Measurements from ENCODE around the gene RAB17. TPM values are rescaled to one million over a fixed set of nuclear protein-coding genes. Genes with fewer than 3 reads are reported as not detected.

RAB17 gene
- total and polyA plus RNA-seq, 3 experiments from 2014 or later = not detected

DNA sequence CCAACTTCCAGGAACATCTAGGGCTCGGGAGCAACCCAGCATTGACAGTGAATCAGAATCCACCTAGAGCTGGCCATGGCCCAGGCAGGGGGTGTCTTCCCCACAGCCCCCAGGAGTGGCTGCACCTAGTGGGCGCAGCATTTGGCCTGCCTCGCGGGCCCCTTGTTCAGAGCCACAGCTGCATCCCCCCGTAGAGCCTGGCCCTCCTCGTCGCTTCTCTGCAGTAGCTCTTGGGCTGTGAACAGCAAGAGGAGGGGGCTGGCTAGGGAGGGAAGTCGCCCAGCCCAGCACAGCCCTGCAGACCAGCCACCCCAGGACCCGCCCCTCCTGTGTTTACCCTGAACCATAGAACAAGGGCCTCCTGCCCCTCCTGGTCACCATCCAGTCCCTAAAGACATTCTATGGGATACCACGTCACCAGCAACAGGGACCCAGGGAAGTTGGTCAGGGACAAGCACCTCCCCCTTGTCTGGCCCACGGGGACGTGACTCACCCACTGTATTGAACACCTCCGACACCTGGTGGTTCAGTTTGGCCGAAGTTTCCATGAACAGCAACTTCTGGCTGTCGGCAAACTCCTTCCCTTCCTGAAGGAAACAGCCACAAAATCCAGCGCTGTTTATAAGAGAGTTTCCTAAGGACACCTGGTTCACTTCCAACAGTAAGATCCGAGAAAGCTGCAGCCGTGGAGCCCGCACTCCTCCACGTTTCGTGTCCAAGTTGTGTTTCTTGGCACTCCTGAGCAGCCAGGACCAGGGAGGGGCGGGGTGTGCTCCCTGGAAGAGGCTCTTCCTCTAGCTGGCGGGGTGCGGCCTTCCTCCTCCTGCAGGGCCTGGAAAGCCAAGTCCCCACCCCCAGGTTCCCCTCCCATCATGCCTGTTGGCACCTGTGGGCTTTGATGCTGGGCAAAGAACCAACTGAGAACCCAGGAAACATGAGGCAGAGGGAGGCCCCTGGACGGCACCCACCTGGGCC lies 15.4 kb downstream of the RAB17 start:
- CTCF ChIA-PET = interaction anchor here (1.9 kb wide), 1 partner anchor 62 kb away, joined by 7 read pairs; no protein-coding TSS in a partner anchor

DNA sequence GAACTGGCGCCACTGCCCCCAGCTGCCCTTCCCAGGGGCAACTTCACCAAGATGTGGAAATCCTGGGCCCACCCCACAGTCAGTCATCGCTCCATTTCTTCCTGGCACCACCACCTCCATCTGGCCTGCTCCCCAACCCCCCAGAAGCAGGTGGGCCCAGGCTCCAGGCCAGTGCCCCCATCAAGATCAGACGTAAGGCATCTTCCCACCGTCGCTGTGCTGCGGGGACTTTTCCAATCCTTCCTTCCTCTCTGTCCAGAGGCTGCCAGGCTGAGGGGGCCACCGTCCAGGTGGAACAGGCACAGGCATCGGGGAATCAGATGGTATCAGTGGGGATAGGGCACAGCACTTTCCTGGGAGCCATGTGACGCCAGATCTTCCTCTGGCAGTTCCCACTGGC lies 16.1 kb downstream of the RAB17 start:
- POLR2A ChIA-PET = no interaction called here
- Mint-ChIP-seq H3K36me3 (no peaks in the 10 kb centered on the region), H3K27me3 (peaks cover 13 to 18% of the 10 kb centered on the region in 2 donors)

More for the DNA sequence above, 15.4 kb downstream of the RAB17 start:
- no peaks in the 10 kb centered on the region for H3K36me3 ChIP-seq (ENCODE audit: insufficient read depth, low read length)
- H3K27ac ChIP-seq (ENCODE audit: low read depth, low read length) = no peak overlapping the region
- no peak for DNase-seq
- no peaks in the 10 kb centered on the region for H3K27me3 ChIP-seq (ENCODE audit: insufficient read depth, low read length, poor library complexity, severe bottlenecking)
- Mint-ChIP-seq H3K27me3 (peaks cover 13 to 14% of the 10 kb centered on the region in 2 donors), H3K27ac (peak overlapping the region in 1 of 8 donors; percentile 8), H3K9me3 (no peaks in the 10 kb centered on the region), H3K4me1 (peaks cover 0 to 5% (median 5%) of the 10 kb centered on the region in 3 donors), H3K36me3 (no peaks in the 10 kb centered on the region), H3K4me3 (no peak overlapping the region)
- POLR2A ChIA-PET = no interaction called here
- no peaks in the 10 kb centered on the region for H3K9me3 ChIP-seq (ENCODE audit: low read length)
- peaks cover 6% of the 10 kb centered on the region for H3K4me1 ChIP-seq (ENCODE audit: insufficient read depth, low read length)
- H3K4me3 ChIP-seq (ENCODE audit: low read length) = no peak overlapping the region

DNA sequence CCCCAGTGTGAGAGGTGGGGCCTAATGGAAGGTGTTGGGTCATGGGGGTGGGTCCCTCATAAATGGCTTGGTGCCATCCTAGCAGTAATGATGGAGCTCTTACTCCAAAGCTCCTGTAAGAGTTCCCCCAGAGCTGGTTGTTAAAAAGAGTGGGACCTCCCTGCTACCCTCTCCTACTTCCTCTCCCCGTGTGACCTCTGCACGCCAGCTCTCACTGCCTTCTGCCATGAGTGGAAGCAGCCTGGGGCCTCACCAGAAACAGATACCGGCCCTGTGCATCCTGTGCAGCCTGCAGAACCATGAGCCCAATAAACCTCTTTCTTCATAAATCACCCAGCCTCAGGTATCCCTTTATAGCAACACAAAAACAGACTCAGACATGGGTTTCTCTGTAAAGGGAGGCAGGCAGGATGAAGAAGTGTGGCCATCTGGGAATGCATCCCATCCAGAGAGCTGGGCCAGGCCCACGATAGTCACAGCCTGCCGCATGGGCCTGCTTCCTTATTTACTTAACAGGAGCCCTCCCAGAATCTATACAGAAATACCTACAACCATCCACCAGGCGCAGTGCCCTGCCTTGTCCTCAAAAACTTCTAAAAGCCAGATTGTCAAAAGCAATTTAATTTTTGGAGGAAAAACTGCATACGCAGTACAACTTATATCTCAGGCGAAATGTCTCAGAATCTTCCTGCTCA lies 16.7 kb downstream of the RAB17 start:
- H3K4me1 Mint-ChIP-seq = peaks cover 0 to 5% (median 5%) of the 10 kb centered on the region in 3 donors
- no peaks in the 10 kb centered on the region for H3K9me3 ChIP-seq (ENCODE audit: low read length)
- H3K36me3 Mint-ChIP-seq = no peaks in the 10 kb centered on the region
- peaks cover 6% of the 10 kb centered on the region for H3K4me1 ChIP-seq (ENCODE audit: insufficient read depth, low read length)
- no peak overlapping the region for H3K27ac ChIP-seq (ENCODE audit: low read depth, low read length)
- no peak overlapping the region for H3K27ac Mint-ChIP-seq
- H3K36me3 ChIP-seq (ENCODE audit: insufficient read depth, low read length) = no peaks in the 10 kb centered on the region
- no peak overlapping the region for H3K4me3 Mint-ChIP-seq
- H3K27me3 Mint-ChIP-seq = peaks cover 16 to 24% of the 10 kb centered on the region in 2 donors
- DNase-seq = no peak
- no peaks in the 10 kb centered on the region for H3K27me3 ChIP-seq (ENCODE audit: insufficient read depth, low read length, poor library complexity, severe bottlenecking)
- ChIA-PET POLR2A (no interaction called here), CTCF (interaction anchor here (0.7 to 4.4 kb wide), 2 partner anchors 61 to 1284 kb away, joined by 3 to 55 read pairs; no protein-coding TSS in a partner anchor)
- H3K4me3 ChIP-seq (ENCODE audit: low read length) = no peak overlapping the region
- no peaks in the 10 kb centered on the region for H3K9me3 Mint-ChIP-seq

More for the DNA sequence above, 16.1 kb downstream of the RAB17 start:
- Histone ChIP-seq H3K9me3 (ENCODE audit: low read length) (no peaks in the 10 kb centered on the region), H3K4me3 (ENCODE audit: low read length) (no peak overlapping the region), H3K27ac (ENCODE audit: low read depth, low read length) (no peak overlapping the region), H3K36me3 (ENCODE audit: insufficient read depth, low read length) (no peaks in the 10 kb centered on the region), H3K27me3 (ENCODE audit: insufficient read depth, low read length, poor library complexity, severe bottlenecking) (no peaks in the 10 kb centered on the region), H3K4me1 (ENCODE audit: insufficient read depth, low read length) (peaks cover 6% of the 10 kb centered on the region)
- Mint-ChIP-seq H3K27ac (peak overlapping the region in 1 of 8 donors; percentile 8), H3K4me3 (no peak overlapping the region), H3K9me3 (no peaks in the 10 kb centered on the region), H3K4me1 (peaks cover 0 to 5% (median 5%) of the 10 kb centered on the region in 3 donors)
- no peak for DNase-seq
- CTCF ChIA-PET = interaction anchor here (1.9 to 4.4 kb wide), 2 partner anchors 62 kb away, joined by 7 to 55 read pairs; no protein-coding TSS in a partner anchor

DNA sequence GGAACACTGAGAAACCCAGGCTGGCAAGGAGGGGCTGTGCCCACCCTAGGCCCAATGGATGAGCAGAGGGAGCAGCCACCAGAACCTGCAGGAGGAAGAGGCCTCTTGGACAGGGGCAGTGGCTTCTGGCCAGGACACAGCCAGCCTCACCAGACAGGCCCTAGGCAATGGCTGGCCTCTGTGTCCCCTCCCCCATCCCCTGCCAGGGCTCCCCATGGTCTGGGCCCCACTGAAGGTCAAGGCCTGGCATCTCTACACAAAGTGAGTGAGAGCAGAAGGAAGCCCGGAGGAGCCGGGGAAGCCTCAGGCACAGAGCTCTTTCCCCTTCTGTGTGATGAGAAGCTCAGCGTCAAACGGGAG lies 17.8 kb downstream of the RAB17 start:
- ChIA-PET CTCF (interaction anchor here (0.9 to 4.4 kb wide), 16 partner anchors 8 to 419 kb away, joined by 3 to 55 read pairs (median 6); no protein-coding TSS in a partner anchor), POLR2A (no interaction called here)
- H3K4me3 Mint-ChIP-seq = no peak overlapping the region

DNA sequence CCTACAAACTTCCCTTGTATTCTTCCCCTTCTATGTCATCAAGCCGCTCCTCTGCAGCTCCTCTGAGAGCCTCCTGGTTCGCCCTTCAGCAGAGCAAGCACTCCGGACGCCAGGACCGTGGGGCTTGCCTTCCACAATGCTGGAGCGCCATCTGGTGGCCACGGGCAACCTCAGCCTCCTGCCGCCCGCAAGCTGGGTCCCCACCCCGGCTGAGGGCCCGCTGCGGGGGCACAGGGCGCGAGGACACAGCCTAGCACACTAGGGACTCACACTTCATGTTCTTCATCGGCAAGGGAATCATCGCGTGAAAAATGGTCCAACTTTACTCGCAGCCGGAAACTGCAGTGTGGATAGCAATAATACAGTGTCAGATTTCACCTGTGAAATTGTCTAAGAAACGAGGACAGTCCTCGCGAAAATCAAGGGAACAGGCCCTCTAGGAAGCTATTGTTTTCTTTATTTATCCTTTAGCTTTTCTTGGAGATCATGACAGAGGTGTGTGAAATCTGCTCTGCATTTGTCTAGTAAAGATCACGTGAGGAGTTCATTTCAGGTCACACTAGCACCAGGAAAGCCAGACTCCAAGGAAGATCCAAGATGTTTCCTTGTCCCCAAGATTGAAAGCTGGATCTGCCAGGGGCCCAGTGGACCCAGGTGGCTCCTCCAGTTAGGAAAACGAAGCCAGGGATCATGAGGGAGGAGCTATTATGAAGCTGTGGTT lies 18.4 kb downstream of the RAB17 start:
- Mint-ChIP-seq H3K4me3 (no peak overlapping the region), H3K36me3 (no peaks in the 10 kb centered on the region), H3K27me3 (peaks cover 14 to 25% of the 10 kb centered on the region in 2 donors), H3K9me3 (no peaks in the 10 kb centered on the region), H3K27ac (peak overlapping the region in 1 of 8 donors; percentile 17), H3K4me1 (peaks cover 0 to 5% (median 5%) of the 10 kb centered on the region in 3 donors)
- peaks cover 6% of the 10 kb centered on the region for H3K4me1 ChIP-seq (ENCODE audit: insufficient read depth, low read length)
- no peak overlapping the region for H3K27ac ChIP-seq (ENCODE audit: low read depth, low read length)
- peak; percentile 68 to 82 (median 77) for DNase-seq
- no peak overlapping the region for H3K4me3 ChIP-seq (ENCODE audit: low read length)
- no peaks in the 10 kb centered on the region for H3K36me3 ChIP-seq (ENCODE audit: insufficient read depth, low read length)
- ChIA-PET POLR2A (no interaction called here), CTCF (interaction anchor here (0.6 to 4.4 kb wide), 27 partner anchors 9 to 503 kb away, joined by 3 to 55 read pairs (median 4); partner anchors contain the start of gene RAB17)
- no peaks in the 10 kb centered on the region for H3K27me3 ChIP-seq (ENCODE audit: insufficient read depth, low read length, poor library complexity, severe bottlenecking)
- no peaks in the 10 kb centered on the region for H3K9me3 ChIP-seq (ENCODE audit: low read length)

More for the DNA sequence above, 17.8 kb downstream of the RAB17 start:
- Mint-ChIP-seq H3K27me3 (peaks cover 15 to 25% of the 10 kb centered on the region in 2 donors), H3K9me3 (no peaks in the 10 kb centered on the region), H3K27ac (no peak overlapping the region), H3K4me1 (peaks cover 0 to 5% (median 5%) of the 10 kb centered on the region in 3 donors), H3K36me3 (no peaks in the 10 kb centered on the region)
- Histone ChIP-seq H3K9me3 (ENCODE audit: low read length) (no peaks in the 10 kb centered on the region), H3K4me1 (ENCODE audit: insufficient read depth, low read length) (peaks cover 6% of the 10 kb centered on the region), H3K4me3 (ENCODE audit: low read length) (no peak overlapping the region), H3K27me3 (ENCODE audit: insufficient read depth, low read length, poor library complexity, severe bottlenecking) (no peaks in the 10 kb centered on the region), H3K27ac (ENCODE audit: low read depth, low read length) (no peak overlapping the region), H3K36me3 (ENCODE audit: insufficient read depth, low read length) (no peaks in the 10 kb centered on the region)
- DNase-seq = no peak

DNA sequence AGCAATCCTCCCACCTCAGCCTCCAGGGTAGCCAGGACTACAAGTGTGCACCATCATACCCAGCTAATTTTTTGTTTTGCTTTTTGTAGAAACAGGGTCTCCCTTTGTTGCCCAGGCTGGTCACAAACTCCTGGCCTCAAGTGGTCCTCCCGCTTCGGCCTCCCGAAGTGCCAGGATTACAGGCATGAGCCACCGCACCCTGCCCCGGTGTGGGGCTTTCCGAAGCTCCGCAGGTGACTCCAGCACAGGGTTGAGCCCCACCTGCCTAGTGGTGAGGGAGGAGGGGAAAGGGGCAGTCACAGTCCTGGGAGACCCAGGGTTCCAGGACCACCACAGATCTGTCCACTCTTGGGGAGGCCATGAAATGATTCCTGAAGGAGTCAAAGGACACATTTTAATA lies 19.0 kb downstream of the RAB17 start:
- H3K4me1 Mint-ChIP-seq = peaks cover 0 to 5% (median 5%) of the 10 kb centered on the region in 3 donors
- CTCF ChIA-PET = interaction anchor here (0.6 to 4.4 kb wide), 24 partner anchors 9 to 503 kb away, joined by 3 to 55 read pairs (median 4); partner anchors contain the start of gene RAB17
- no peak overlapping the region for H3K27ac Mint-ChIP-seq
- Histone ChIP-seq H3K36me3 (ENCODE audit: insufficient read depth, low read length) (no peaks in the 10 kb centered on the region), H3K27ac (ENCODE audit: low read depth, low read length) (no peak overlapping the region), H3K27me3 (ENCODE audit: insufficient read depth, low read length, poor library complexity, severe bottlenecking) (no peaks in the 10 kb centered on the region), H3K9me3 (ENCODE audit: low read length) (no peaks in the 10 kb centered on the region), H3K4me3 (ENCODE audit: low read length) (no peak overlapping the region), H3K4me1 (ENCODE audit: insufficient read depth, low read length) (peaks cover 6% of the 10 kb centered on the region)
- no peak for DNase-seq
- no peaks in the 10 kb centered on the region for H3K36me3 Mint-ChIP-seq
- POLR2A ChIA-PET = no interaction called here
- H3K9me3 Mint-ChIP-seq = no peaks in the 10 kb centered on the region
- H3K27me3 Mint-ChIP-seq = peaks cover 10 to 25% of the 10 kb centered on the region in 2 donors
- no peak overlapping the region for H3K4me3 Mint-ChIP-seq

DNA sequence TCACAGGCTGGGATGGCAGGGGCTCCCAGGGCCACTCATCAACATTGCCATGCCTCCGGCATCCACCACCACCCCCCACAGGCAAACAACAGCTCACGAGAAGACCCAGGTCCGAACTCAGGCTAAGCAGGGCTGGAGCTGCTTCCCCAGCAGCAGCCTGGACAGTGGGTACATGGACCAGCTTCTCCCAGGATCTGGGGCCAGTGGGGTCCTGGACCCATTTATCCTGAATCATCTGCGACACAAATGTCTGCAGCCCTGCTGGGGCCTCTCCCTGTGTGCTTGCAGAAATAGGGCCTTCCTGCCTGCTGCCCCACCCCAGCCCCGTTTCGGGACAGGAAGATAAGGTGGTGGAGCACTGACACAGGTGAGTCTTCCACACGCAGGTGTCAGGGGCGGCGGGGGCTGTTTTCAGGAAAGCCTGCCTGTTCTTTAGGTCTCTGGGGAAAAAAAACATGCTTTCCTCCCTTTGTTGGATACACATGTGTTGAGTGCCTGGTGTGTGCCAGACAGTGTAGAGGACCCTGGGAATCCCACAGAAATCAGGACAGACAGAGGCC lies 19.7 kb downstream of the RAB17 start:
- Histone ChIP-seq H3K4me1 (ENCODE audit: insufficient read depth, low read length) (peaks cover 6% of the 10 kb centered on the region), H3K27me3 (ENCODE audit: insufficient read depth, low read length, poor library complexity, severe bottlenecking) (no peaks in the 10 kb centered on the region), H3K36me3 (ENCODE audit: insufficient read depth, low read length) (no peaks in the 10 kb centered on the region), H3K9me3 (ENCODE audit: low read length) (no peaks in the 10 kb centered on the region), H3K27ac (ENCODE audit: low read depth, low read length) (no peak overlapping the region), H3K4me3 (ENCODE audit: low read length) (no peak overlapping the region)
- Mint-ChIP-seq H3K4me1 (peaks cover 0 to 5% (median 5%) of the 10 kb centered on the region in 3 donors), H3K27ac (no peak overlapping the region), H3K36me3 (no peaks in the 10 kb centered on the region), H3K9me3 (no peaks in the 10 kb centered on the region), H3K4me3 (no peak overlapping the region), H3K27me3 (peaks cover 10 to 21% of the 10 kb centered on the region in 2 donors)
- POLR2A ChIA-PET = interaction anchor here (0.7 kb wide), 1 partner anchor 486 kb away, joined by 3 read pairs; no protein-coding TSS in a partner anchor
- CTCF ChIA-PET = interaction anchor here (1.4 to 4.4 kb wide), 11 partner anchors 9 to 417 kb away, joined by 3 to 55 read pairs (median 9); no protein-coding TSS in a partner anchor
- DNase-seq = no peak

All from CD8-positive, alpha-beta memory T cell (primary cell).